Measurements from ENCODE around the gene ARPC5L.

DNA sequence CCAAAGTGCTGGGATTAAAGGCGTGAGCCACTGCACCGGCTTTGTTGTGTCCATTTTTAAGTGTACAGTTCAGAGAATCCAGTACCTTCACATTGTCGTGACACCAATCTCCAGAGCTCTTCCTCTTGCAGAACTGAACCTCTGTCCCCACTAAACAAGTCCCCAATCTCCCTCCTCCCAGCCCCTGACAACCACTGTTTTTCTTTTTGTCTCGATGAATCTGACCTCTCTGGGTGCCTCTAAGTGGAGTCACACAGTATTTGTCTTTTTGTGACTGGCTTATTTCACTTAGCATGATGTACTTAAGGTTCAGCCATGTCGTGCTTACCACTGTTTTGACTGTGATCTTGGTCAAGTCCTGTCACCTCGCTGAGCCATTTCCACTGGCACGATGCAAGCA is 7.1 kb upstream of the ARPC5L start:
- TF ChIP-seq, protein P1, sequence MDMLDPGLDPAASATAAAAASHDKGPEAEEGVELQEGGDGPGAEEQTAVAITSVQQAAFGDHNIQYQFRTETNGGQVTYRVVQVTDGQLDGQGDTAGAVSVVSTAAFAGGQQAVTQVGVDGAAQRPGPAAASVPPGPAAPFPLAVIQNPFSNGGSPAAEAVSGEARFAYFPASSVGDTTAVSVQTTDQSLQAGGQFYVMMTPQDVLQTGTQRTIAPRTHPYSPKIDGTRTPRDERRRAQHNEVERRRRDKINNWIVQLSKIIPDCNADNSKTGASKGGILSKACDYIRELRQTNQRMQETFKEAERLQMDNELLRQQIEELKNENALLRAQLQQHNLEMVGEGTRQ (CRISPR knock-in tag; IDR thresholded peaks at IDR 0.05) = no peak
- TF ChIP-seq, protein P2, sequence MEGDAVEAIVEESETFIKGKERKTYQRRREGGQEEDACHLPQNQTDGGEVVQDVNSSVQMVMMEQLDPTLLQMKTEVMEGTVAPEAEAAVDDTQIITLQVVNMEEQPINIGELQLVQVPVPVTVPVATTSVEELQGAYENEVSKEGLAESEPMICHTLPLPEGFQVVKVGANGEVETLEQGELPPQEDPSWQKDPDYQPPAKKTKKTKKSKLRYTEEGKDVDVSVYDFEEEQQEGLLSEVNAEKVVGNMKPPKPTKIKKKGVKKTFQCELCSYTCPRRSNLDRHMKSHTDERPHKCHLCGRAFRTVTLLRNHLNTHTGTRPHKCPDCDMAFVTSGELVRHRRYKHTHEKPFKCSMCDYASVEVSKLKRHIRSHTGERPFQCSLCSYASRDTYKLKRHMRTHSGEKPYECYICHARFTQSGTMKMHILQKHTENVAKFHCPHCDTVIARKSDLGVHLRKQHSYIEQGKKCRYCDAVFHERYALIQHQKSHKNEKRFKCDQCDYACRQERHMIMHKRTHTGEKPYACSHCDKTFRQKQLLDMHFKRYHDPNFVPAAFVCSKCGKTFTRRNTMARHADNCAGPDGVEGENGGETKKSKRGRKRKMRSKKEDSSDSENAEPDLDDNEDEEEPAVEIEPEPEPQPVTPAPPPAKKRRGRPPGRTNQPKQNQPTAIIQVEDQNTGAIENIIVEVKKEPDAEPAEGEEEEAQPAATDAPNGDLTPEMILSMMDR (IDR thresholded peaks at IDR 0.05) = no peak
- TF ChIP-seq, protein P3, sequence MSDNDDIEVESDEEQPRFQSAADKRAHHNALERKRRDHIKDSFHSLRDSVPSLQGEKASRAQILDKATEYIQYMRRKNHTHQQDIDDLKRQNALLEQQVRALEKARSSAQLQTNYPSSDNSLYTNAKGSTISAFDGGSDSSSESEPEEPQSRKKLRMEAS (CRISPR knock-in tag; IDR thresholded peaks at IDR 0.05) = no peak
- no peak for TF ChIP-seq CBFB (CRISPR knock-in tag; IDR thresholded peaks at IDR 0.05; ENCODE audit: low read depth)
